IPS-11a (cell line): ENCODE measurements around the gene BORCS5.
"Not testable (repeated sequence)": the region's sequence is repeated elsewhere in the genome, so short reads cannot be mapped to it uniquely, and the experiment has no call there.

Experiments
- H3K4me3 ChIP-seq: one replicate; pipeline ENCODE4 v1.5.1; 2013; ENCODE audit warnings: low read depth, low read length, control low read depth

BORCS5 gene

DNA sequence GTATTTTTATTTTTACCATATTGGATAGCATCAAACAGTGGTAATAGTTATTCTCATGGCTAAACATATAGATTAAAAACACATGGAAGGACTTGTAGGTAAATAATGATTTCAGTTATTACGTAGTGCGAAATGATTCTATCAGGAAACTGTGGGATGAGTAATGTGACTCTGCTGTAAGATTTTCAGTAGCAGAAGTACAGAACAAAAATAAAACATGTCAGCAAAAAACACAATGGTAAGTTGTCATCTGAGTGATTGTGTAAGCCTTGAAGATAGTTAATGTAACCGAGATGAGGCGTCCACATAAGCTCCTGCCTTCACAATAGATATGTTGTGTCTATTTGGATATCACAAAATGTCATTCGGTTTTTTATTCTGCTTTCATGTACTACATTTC lies 99.8 kb downstream of the BORCS5 start:
- H3K4me3 ChIP-seq, result no peak overlapping the region

DNA sequence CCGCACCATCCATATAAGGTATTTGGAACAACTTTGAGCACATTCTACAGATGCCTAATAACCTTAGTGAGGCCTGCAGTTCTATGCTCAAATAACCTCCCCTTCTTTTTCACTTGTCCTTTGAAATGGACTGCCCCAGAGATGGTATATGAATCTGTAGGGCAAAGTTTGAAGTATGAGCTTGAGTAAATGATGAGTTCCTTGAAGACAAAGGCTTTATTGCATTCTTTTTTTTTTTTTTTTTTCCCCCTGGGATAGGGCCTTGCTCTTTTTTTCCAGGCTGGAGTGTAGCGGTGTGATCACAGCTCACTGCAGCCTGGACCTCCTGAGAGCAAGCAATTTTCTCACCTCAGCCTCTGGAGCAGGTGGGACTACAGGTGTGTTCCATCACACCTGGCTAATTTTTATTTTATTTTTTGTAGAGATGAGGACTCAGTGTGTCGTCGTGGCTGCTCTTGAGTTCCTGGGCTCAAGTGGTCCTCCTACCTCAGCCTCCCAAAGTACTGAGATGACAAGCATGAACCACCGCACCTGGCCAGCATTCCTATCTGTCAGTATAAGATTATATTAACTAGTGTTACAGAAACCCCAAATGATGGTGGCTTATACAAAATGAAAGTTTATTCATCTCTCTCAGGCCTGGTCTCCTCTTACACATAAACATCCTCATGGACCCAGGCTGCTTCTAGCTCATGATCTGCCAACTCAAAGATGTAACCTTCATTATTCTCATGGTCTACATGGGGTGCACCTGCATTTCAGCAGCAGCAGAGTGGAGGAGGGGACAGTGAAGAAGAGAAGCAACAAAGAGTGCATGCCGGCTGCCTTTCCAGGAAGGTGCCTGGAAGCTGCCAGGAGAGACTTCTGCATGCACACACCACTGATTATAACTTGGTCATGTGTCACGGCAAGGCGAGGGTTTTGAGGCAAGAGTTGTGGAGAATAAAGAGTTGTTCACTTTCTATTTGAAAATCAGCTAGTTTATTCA lies 104.4 kb downstream of the BORCS5 start:
- H3K4me3 ChIP-seq, result no peak overlapping the region

DNA sequence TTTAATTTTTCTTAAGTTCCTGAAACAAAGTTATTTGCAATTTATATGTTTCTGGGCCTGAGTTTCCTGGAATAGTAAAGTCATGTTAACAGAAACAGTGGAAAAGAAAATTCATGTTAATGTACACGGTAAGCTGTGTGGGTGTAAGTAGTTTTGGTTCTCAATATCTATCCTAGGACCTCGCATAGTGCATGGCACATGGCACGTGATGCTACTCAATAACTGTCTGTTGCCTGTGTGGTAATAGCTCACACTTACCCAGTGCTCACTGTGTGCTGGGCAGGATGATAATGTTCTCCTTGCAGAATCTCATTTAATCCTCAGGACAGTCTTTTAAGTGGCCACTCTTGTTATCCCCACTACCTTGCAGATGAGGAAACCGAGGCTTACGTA lies 105.0 kb downstream of the BORCS5 start:
- H3K4me3 ChIP-seq, result no peak overlapping the region

DNA sequence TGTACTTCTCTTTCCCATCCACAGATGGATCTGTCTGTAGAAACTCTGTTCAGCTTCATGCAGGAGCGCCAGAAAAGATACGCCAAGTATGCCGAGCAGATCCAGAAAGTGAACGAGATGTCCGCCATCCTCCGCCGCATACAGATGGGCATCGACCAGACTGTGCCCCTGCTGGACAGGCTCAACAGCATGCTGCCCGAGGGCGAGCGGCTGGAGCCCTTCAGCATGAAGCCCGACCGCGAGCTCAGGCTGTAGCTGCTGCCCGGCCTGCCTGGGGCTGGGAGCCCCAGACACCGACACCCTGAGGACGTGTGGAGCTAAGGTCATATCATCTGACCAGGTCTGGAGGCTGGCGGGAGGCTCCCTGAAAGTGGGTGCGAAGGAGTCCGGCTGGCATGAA lies 108.6 kb downstream of the BORCS5 start:
- H3K4me3 ChIP-seq, result no peak overlapping the region

DNA sequence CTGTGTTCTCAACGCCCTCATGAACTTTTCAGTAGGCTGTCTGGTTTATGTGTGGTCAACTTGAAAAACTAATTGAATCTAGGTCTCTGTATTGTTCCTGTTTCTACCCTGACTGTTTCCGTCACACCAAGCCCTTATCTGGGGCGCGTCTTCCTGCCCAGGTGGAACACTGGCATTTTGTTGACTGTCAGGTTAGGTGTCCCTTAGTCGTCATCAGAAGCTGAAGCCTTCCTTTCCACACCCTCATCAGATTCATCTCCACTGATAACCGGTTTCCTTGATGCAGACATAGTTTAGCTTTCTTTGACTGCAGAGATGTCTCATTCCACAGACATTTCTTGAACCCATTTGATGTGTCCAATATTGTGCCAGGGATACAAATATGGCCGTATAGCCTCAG lies 109.3 kb downstream of the BORCS5 start:
- H3K4me3 ChIP-seq, result no peak overlapping the region

DNA sequence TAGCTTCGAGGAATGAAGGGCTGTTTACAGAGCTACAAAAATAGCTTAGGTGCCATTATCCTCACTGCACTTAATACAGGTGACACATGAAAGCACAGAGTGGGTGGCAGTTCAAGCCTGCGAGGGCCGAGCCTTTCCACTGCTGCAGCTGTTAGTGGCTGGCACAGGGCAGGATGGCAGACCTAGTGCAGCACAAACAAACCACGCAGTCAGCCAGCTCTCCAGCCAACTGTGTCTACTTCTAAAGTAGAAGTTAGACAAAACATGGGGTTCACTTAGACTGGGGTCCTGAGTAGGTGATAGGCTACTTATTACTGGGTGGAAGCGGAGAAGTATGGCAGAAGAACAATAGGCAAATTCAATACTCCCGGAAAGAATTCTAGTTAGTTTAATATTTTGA lies 110.4 kb downstream of the BORCS5 start:
- no peak overlapping the region for H3K4me3 ChIP-seq

DNA sequence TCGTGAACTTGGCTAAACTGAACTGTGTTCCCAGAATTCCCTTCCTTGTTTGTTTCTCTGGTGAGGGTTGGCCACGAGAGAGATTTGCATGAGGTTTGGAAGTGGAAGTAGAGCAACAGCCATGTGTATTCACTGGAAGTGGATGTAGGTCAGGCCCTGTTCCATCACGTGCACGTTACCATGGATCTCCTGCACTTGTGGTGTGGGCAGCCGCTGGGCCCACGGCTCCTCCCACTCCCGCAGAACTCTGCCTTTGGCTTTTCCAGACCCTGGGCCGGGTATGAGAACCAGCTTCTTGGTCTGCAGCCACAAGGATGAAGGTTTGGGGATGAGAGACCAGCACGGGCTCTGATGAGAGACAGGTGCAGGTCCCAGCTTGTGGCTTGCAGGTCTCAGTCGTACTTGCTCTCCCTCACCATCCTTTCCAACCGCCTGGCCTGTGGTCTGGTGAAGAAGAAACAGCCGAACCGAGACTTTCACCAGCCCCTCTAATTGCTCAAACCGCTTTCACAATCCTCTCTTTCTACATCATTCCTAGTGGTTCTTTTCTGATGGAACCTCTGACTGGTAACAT lies 110.9 kb downstream of the BORCS5 start:
- H3K4me3 ChIP-seq, result no peak overlapping the region

DNA sequence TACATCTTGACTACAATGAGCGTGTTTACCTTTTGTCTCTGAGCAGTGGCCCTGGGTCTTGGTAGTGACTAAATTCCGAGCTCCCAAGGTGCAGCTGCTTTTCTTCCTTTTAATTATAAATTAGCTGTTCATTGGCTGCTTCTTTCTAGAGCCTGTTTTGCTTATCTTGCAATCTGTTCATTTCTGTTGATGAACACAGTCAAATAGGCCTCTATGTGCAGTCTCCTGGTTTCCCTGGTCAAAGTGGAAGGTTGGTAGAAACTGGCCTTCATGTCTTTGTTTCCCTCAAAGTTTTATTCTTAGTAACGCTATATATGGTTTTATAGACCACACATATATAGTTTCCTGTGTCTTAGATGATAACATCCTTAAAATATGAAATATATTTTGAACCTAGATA lies 111.7 kb downstream of the BORCS5 start:
- H3K4me3 ChIP-seq, result no peak overlapping the region

DNA sequence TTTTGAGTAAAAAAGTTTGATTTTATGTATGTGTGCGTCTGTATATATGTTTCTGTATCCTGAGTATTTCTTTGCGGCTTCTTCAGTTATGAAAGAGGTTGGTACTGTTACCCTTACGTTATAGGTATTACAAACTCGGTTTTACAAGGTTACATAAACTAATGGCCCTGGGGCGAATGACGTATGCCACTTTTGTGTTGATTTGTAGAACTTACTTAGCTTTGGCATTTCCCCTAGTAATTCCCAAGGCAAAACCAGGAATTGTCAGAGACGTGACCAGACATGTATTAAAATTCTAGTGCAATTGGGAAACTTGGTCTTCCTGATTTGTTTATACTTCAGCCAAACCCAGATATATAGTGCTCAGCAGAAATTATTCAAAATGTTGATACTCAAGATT lies 112.5 kb downstream of the BORCS5 start:
- H3K4me3 ChIP-seq, result no peak overlapping the region

DNA sequence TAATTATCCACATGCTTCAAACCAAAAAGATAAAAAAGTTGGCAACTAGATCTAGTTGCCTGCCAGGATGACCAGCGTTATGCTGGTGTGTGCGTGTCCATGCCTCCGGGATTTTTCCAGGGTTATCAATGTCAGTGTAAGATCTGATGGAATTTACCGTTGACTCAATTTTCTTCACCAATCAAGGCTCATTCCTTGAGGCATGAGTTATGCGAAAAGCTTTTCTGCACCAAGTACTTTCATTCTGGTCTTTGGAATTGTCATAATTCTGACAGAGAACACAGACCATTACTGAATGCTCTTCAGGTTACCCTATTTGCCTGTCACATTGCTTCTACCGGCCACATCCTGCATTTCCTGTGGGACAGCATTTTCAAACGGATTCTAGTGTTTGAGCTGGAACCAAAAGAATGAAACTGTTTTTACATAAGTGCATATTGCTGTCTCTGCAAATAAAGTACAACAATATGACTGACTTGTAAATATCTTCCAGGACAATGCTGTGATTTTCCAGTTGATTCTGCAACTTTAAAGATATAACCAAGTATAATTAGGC lies 114.0 kb downstream of the BORCS5 start:
- no peak overlapping the region for H3K4me3 ChIP-seq

DNA sequence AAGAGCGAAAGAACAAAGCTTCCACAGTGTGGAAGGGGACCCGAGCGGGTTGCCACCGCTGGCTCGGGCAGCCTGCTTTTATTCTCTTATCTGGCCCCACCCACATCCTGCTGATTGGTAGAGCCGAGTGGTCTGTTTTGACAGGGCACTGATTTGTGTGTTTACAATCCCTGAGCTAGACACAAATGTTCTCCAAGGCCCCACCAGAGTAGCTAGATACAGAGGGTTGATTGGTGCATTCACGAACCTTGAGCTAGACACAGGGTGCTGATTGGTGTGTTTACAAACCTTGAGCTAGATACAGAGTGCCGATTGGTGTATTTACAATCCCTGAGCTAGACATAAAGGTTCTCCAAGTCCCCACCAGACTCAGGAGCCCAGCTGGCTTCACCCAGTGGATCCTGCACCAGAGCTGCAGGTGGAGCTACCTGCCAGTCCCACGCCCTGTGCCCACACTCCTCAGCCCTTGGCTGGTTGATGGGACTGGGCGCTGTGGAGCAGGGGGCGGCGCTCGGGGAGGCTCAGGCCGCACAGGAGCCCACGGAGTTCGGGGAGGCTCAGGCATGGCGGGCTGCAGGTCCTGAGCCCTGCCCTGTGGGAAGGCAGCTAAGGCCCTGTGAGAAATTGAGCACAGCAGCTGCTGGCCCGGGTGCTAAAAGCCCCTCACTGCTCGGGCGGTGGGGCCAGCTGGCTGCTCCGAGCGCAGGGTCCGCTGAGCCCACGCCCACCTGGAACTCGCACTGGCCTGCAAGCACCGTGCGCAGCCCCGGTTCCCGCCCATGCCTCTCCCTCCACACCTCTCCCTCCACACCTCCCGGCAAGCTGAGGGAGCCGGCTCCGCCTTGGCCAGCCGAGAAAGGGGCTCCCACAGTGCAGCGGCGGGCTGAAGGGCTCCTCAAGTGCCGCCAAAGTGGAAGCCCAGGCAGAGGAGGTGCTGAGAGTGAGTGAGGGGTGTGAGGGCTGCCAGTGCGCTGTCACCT lies 115.4 kb downstream of the BORCS5 start:
- not testable (repeated sequence) for H3K4me3 ChIP-seq

DNA sequence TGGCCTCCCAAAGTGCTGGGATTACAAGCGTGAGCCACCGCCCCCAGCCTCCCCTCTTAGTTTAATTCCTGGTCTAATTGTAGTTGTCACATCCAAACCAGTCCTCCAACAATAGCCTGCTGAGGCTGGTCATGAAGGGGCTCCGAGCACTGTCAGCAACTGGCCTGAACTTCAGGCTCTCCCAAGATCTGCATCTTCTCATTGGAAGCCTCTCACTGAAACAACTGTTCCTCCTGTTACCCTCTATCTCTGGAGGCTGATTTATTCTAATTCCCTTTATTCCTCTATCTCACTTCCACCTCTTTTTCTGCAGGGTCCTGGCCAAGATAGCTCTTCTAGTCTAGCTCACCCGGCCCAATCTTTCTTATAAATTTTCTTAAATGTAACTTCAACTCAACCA lies 116.3 kb downstream of the BORCS5 start:
- H3K4me3 ChIP-seq, result no peak overlapping the region

DNA sequence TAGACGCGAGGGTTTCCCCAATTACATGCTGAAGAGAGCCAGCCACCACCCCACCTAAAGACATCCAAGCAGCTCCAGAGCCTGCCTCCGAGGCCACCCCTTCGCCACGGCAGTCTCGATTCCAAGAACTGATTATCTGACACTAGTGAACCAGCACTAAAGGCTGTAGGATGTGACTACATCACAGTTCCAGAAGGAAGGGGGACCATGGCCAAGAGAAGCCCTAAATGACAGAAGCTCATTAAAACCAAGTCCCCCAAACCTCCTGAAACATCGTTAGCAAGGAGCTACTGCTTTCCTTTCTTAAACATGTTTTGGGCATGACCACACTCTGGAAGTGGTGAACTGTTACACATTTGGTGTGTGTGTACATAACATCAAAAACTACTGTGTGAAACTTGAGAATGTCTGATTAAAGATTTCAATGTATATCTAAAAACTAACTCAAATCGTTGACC lies 117.6 kb downstream of the BORCS5 start:
- H3K4me3 ChIP-seq, result no peak overlapping the region

DNA sequence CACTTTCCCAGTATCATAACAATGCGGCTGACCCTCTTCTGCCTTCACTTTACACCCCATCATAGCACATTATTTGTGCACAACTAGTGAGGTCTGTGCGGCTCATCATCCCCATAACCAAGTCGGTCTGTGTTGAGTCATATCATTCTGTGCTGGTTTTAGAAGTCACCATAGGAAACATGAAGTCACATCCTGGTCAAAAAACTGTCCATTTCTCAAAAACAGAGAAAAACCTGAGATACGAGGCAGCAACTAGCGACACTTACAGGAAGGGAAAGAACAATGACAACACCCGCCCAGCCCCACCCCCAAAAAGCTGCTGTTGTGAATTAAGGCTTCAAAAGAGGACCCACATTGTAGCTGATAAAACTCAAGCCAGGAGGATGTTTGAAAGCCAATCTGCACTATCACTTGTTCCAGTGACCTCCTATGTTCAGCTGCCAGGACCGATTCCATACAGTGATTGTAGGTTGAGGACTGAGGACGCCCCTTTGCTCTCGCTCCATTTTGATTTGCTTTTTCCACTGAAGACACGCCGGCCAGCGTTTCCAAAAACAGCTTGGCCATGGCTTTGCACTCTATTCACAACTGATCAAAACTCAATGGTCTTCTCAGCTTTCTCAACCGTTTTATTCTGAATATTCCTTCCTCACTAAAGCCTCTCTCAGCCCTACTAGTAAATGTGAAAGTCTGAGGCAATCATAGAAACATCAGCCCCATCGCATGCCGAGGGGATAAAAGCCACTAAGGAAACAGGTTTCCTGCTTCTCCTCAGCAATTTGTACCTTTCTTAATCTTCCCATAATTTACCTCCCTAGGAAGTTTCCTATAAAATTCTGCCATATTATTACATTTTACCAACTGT lies 118.3 kb downstream of the BORCS5 start:
- H3K4me3 ChIP-seq, result no peak overlapping the region

DNA sequence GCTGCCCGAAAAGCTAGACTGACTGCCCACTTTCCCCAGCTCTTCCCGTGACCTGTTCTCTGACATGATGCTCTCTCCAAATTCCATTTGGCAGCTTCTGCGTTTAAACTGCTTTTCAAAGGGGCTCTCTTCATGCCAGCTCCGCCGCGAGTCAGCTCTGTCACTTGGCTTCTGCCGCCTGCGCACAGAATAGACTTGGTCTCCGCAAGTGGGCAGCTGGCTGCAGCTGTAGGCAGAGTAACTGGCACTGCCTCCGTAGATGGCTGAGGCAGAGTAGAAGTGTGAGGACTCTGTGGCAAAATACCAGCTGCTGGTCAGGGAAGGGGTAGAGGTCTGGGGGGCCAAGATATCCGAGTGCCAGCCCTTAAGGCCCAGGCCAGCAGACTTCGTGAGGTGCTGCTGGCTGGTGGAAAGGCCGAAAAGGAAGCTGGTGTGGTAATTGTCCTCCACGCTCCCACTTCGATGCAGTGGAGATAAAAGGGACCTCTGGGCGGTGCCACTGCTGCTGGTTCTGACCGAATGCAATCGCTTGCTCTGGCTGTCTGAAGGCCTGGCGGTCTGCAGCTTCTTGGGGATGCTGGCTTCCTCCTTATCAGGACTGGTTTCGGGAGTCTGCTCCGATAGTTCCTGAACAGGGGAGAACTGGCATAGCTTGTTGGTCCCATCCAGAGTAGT lies 120.1 kb downstream of the BORCS5 start:
- no peak overlapping the region for H3K4me3 ChIP-seq

DNA sequence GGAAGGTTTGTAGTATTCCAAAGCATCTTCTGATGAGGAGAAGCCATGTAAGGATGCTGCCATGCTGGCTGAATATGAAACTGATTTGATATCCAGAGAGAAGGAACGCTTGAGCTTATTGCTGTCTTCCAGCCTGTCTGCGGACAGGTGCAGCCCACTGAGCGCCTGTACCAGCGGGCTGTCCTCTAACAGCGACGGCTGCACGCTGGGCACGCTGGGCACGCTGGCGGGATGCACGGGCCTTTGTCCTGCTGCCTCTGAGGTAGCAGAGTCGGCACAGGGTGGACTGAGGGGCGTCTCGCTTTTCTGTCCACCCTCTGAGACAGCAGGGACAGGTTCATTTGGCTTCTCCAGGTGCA lies 120.6 kb downstream of the BORCS5 start:
- H3K4me3 ChIP-seq, result no peak overlapping the region

DNA sequence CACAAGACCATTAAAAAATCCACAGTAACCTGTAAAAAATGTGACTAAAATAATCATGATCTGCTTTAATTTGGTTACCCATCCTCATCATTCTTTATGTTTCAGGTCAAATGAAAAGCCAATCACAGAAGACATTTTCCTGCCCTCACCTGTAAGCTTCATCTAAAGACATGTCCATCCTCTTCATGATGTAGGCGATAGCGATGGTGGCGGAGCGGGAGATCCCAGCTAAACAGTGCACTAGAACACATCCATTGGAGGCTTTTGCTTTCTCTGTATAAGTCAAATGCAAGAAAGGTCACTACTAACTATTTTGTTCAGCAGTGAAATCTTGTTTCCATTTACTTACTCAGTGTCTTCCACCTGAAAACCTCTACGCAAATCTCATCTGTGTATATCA lies 123.2 kb downstream of the BORCS5 start:
- no peak overlapping the region for H3K4me3 ChIP-seq

DNA sequence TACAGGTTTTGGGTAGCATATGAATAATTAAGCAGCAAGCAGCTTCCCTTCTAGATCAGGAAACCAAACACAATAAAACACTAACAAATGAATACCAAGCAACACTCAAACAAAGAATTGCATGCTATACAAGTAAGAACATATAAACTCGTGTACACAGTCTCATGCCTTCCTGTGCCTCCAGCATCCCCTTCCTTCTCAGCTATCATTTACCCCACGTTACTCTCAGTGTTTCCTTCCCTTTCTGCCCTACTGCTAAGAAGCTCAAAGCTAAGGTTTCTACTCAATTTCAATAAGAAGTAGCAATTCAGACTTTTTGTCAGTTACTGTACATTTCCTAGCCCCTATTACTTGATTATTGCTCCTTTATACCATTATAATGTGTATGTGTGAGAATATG lies 124.8 kb downstream of the BORCS5 start:
- H3K4me3 ChIP-seq, result no peak overlapping the region

DNA sequence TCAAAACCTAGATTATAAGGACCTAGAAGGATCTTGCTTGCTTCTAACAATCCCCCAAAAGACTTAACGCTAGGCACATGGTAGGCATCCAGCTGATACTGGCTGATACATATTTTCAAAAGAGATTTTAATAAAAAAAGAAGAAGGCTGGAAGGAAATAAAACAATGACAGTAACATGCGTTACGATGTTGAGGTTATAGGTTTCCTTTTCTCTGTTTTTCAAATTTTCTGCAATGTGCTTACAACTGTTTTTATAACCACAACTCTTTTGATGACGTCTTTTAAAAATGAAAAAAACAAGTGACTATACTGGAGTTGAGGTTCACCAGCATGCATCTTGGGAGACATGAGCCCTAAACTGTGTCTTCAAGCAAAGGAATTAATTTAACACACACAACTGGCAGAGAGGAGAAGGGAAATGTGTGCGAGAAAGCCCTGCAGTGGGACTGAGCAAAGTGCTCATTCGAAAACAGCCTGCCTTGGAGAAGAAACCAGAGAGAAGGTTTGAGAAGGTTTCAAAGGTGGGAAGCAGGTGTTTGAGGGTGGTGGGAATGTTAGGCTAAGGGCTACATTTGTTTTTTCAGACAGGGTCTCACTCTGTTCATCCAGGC lies 125.4 kb downstream of the BORCS5 start:
- H3K4me3 ChIP-seq, result no peak overlapping the region
